Measurements from ENCODE around the gene PDLIM5.

Gene PDLIM5

DNA sequence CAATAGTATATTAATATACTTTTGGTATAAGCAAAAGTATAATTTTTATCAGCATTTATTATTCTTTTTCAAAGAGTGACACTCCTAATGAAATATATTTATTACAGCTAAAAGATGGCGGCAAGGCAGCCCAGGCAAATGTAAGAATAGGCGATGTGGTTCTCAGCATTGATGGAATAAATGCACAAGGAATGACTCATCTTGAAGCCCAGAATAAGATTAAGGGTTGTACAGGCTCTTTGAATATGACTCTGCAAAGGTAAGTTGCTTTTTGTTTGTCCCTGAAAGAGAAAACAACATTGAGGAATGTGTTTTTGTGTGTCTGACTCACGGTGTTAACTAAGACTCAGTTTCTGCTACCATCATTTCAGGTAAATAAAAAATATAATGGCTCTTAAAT lies 71.9 kb downstream of the PDLIM5 start:
- in situ Hi-C loops (cut with MboI; ENCODE audit: low sequenced_read_pairs), result no loop called here

DNA sequence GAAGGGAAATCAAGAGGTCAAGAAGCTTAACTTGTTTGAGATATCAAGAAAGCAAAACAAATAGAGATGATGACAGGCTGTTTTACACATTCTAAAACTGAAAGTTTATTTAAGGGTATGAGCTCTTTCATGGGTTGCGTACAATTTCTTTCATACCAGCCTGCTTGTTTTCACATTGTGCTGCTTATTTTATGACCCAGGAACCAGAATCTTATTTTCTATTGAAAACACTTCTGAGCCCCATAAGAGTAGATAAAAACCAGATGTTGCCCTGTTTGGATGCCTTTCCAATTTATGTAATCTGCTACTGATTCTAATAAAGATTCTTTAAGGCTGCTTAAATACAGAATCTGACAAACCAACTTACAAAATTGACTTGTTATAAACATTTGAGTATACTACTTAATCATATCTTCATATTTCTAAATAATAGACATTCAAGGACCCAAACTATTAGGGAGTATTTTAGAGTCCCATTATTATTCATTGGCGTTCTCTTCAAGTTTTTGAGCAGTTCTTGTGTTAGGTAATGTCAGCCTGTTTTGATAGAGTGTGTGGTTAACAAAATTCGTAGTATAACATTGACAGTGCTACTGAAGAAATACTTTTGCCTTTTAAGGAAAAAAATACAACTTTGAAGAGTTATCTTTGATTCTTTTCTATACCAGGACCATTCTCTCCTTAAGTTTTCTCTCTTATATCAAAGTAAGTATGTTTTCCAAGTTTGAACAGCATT lies 74.4 kb downstream of the PDLIM5 start:
- in situ Hi-C loops (cut with MboI; ENCODE audit: low sequenced_read_pairs), result no loop called here

DNA sequence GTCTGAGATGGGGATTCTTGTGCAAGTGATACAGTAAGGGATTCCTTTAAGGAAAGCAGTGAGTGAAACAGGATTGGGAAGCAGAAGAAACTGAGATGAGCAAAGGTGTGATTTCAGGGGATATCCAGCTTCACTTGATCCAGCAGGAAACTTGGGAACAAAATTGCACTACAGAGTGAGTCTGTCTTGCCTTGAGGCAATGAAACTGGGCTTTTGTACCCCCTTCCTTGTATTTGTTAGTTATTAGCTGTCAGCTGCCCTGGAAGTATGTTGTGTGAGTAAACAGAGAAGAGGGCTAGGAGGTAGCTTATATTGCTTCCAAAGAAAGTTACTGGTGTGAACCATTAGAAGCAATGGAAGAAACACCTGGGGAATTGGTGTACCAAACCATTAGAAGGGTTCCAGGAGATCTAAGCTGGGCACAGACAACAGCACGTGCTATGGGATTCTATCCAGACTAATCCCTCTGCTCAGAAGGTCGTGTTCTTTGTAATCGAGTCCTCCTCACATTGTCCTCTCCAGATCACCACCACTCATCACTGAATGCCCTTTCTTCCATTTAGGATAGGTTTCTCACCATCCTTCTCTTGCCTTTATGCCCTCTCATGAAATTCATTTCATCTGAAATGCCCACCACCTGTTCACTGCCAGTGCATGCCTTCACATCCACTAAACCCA lies 76.0 kb downstream of the PDLIM5 start:
- in situ Hi-C loops (cut with MboI; ENCODE audit: low sequenced_read_pairs), result no loop called here

DNA sequence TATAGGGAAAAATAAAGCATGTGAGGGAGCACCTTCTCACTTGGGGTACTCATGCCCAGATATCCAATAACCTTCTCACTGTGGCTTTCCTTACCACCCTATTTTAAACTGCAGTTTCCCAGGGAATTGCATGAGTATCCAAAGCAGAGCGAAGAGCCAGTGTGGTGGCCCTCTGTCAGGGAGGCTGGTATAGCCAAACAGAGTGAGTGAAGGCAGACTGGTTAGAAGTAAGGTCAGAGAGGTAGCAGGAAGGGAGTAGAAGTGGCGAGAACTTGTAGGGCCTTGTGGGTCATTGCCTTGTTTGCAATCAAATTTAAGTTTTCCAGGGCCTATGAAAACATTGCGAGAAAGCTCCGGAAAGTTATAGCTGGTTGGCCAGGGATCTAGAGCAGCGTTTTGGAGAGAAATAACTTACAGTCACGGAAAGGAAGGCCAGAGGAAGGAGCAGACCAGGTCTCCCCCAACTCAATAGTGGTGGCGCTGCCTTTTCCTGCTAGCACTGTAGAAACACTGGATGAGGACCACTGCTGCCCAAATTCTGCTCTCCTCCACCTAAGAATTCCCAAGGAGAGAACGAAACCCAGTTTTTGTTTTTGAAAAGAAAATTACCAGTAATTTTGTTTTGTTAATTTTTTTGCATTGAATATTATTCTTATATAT lies 77.2 kb downstream of the PDLIM5 start:
- in situ Hi-C loops (cut with MboI; ENCODE audit: low sequenced_read_pairs), result no loop called here

DNA sequence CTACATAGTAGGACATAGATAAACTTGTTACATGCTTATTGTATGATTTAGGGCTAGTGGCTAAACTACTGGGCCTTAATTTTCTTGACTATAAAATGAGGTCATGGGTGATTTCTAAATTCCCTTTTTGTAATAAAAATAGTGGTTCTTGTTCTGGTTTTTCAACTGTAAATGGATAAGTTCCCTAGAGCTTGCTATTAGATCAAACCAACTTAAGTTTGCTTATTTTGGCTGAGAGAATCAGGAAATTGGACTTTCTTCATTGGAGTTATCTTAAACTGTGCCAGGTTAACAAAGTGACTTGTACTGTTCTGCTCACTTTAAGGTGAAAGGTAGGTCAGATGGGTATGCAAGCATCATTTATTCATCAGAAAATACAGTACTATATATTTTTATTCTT lies 78.3 kb downstream of the PDLIM5 start:
- in situ Hi-C loops (cut with MboI; ENCODE audit: low sequenced_read_pairs), result no loop called here

DNA sequence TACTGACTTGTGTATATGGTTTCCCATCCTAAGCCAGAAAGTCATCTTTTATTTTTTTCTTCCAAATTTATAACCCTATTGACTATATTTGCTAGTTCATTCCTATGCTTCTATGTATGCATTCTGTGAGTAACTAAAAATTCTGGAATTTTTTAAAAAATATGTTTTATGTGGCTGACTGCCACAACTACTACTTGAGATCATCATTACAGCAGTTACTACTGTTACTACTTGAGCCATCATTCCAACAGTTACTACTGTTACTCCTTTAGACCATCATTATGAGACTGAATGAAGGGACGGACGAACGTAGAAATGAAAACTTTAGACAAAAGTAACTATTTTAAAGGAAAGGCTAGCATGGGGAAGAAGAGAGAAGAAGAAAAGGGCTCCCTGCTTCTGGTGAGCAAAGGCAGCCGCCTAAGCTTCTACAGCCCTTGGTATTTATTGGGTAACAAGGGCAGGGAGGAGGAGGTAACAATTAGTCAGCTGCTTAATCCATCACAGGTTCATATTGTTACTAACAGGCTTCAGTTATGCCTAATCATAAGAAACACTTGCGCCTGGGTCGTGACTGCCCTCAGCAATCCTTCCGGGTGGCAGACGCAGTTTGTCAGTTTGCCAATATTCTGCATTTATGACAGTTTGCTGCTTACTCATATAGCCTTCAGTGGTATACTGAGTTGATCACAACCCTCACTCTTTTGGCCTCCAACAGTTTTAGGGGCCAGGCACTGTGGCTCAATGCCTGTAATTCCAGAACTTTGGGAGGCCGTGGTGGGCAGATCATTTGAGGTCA lies 80.4 kb downstream of the PDLIM5 start:
- in situ Hi-C loops (cut with MboI; ENCODE audit: low sequenced_read_pairs), result no loop called here

DNA sequence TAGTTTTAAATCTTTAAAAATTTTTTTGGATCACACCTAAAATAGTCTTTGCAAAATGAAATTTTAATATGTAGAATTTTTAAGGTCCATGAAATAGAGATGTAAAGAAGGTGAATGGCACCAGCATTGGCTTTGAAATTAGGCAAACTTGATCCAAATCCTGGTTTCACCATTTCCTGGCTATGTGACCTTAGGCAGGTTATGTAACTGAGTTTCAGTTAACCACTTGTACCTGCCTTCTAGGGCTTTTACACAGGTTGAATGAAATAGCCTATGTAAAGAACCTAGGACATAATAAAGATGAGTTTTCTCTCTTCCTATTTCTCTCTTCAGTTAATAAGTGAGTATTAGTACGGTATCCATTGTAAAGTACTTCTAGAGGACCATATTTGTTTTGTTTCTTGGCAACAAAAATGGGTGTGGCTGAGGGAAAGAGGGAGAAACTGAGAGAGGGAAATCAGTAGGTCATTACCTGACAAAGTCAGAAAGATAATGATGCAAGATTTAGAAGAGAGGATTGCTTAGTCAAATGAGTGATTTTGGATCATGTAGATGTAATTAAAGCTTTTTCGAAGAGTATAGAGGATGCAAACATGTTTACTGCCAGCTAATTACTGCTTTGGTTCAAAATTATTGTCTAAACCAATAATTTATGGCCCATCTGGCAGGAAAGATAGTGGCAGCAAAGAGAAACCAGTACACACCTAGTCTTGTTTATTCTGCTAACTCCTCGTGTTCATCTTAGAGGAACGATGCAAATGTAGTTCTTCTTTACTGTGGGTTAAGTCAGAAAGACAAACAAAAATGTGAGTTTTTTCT lies 81.9 kb downstream of the PDLIM5 start:
- in situ Hi-C loops (cut with MboI; ENCODE audit: low sequenced_read_pairs), result no loop called here

DNA sequence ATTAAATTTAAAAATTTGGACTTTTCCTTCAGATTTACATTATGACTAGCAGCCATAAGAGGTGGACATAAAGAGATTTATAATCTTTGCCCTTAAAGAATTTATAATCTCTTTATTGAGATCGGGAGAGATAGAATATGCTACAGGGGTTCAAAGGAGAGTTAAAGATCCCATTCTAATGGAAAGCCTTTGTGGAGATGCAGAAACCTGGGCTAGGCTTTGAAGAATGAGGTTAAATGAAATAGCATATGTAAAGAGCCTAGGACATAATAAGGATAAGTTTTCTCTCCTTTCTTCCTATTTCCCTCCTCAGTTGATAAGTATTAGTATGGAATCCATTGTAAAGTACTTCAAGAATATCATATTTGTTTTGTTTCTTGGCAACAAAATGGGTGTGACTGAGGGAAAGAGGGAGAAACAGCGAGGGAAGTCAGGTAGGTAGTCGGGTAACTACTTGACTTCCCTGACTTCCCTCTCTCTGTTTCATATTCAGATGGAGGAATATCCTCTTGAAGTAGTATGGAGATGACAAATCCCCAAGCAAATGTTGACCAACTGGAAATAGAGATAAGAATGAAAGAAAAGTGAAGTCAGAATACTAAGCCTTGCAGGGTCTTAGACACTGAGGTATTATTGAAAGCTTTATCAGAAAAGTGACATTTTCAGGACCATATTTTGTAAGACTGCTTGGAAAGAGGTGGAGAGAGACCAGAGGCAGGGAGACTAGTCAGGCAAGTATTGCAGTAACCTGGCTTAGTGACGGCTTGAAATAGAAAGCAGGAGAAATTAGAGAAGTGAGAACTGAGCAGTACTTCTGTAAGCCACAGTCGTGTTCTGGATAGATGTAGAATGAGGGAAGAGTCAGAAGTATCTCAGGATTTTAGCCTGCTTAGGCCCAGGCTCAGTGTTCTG lies 82.9 kb downstream of the PDLIM5 start:
- in situ Hi-C loops (cut with MboI; ENCODE audit: low sequenced_read_pairs), result no loop called here

DNA sequence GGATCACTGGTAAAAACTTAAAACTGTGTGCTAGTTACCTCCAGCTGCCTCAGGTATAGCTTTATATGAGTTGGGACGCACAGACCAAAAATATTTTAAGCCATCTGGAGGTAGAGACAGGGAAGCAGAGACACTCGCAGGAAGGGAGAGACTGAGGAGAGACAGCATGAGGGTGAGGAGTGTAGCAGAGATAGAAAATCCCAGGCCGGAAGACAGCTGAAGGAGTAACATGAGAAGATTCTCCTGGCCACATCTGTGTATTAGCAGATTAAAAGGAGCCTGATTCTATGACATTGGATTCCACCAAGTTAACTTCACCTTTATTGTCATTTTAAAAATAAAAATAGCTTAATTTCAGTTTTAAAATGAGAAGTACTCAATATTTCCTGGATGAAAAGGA lies 84.3 kb downstream of the PDLIM5 start:
- in situ Hi-C loops (cut with MboI; ENCODE audit: low sequenced_read_pairs), result no loop called here

DNA sequence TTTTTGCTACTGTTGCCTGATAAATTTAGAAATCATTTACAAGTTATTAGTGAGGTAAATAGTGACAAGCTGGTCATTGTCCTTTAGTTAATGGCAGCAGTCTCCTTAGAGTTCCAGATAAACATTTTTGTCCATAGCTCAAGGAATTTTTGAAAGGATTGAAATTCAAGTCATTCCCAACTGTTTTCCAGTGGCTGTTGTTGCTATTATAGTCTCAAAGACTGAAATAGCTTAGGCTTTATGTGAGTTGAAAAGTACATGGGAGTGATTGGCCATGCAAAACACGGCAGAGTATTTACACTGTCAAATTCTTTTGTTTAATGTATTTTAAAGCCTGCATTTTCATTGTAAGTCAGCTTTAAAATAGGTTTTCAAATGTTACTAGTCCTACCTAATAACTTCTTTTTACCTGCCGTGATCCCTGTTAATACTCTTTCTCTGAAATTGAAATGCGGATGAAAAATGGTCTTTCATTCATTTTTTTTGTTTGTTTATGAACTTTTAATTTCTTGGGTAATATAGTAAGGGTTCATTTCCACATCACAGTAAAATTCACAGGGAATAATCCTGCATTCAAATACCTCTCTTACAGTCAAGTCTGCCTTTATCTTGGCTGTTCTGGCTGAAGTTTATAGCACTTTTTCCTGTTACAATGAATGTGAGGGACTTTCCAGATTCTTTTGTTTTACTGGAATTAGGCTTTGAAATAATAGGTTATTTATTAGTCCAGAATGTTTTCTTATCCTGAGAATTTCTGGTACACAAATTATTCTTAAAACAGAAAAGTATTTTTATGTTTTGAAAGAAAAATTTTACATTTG lies 85.1 kb downstream of the PDLIM5 start:
- in situ Hi-C loops (cut with MboI; ENCODE audit: low sequenced_read_pairs), result no loop called here

DNA sequence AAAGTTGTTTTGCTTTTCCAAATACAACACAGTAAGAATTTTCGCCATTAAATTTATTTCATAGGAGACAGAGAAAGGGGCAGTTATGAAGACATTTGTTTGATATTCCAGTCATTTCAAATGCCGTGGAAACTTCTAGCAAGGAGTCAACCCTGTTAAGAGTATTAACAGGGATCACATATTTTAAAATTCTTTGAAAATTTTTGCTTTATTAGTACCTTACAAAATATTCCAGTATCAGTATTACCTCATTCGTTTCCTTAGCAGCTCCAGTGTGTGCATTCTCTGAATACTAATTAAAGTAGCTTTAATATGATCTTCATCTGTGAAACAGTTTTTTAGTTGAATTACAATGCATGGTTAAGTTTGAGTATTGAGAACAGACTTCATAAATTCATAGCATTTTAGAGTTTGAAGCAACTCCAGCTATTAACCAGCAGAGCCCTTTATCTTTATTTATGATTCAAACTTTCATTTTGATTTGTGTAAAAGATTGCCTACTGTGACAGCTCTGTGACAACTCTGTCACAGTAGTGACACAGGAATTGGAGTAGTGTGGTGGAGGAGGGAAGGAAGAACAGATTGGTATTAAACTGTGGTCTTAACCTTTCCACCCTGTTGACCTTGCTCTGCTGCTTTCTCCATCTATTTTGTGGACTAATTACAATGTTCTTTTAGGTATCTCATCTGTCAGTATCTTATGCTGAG lies 86.3 kb downstream of the PDLIM5 start:
- in situ Hi-C loops (cut with MboI; ENCODE audit: low sequenced_read_pairs), result no loop called here

DNA sequence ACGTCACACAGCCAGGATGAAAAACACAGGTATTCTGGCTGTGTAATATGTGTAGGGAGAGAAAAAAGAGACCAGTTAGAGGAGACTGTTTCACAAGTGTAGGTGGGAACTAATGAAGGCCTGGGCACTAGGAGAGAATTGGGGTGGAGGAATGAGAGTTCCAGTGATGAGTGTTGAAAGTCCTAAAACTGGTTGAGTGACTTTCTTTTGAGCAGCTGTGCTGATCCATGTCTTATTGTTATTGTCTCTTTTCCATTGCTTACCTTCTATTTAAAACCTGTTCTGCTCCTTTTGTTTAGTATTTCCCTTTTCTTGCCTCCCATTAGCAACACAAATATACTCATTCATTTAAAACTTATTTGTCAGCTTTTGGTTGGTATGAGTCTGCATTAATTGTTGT lies 88.7 kb downstream of the PDLIM5 start:
- in situ Hi-C loops (cut with MboI; ENCODE audit: low sequenced_read_pairs), result no loop called here

DNA sequence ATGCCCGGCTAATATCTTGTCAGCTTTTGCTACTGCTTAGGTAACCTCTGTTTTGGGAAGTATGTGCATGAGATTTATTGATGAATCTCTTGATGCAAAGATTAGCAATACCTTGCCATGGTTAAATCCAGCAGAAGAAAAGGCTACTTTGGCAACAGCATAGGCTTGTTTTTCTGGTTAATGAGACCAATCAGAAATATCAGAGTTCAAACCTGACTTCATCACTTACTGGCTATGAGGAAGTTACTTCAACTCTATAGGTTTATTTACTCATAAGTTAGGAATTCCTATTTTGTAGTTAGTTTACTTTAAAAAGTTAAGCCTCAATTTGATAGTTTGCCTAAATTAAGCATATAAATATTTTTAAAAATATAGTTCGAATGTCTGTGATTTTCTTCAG lies 93.1 kb downstream of the PDLIM5 start:
- in situ Hi-C loops (cut with MboI; ENCODE audit: low sequenced_read_pairs), result no loop called here

DNA sequence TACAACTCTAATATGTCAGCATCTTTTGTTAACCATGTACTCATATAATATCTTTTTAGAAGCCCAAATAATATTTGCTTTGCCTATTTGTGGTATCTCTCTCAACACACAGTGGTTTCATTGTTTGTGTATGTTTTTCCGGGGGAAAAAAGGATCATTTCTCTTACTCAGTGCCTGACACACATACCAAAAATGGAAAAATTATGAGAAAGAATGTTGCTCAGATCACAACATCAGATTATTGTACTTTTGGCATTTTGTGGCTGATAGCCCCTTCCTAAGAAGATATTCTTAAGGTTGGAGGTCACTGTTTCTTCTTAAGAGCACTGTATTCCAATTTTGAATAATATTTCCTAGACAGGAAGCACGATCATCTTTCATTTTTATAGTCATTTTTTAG lies 93.6 kb downstream of the PDLIM5 start:
- in situ Hi-C loops (cut with MboI; ENCODE audit: low sequenced_read_pairs), result no loop called here

DNA sequence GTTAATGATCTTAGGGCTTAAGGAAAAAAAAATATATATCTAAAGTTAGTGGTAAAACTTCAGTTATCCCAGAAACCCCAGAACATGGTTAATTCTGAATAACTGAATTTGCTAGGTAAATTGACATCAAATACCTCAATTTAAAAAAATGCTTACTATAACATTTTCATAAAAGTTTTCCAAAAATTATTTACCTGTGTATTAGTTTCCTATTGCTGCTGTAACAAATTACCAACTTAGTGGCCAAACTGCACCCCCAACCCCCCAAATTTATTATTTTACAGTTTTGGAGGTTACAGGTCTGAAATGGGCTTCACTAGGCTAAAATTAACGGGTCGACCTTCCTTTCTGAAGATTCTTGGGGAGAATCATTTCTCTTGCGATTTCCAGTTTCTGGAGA lies 95.2 kb downstream of the PDLIM5 start:
- in situ Hi-C loops (cut with MboI; ENCODE audit: low sequenced_read_pairs), result no loop called here

DNA sequence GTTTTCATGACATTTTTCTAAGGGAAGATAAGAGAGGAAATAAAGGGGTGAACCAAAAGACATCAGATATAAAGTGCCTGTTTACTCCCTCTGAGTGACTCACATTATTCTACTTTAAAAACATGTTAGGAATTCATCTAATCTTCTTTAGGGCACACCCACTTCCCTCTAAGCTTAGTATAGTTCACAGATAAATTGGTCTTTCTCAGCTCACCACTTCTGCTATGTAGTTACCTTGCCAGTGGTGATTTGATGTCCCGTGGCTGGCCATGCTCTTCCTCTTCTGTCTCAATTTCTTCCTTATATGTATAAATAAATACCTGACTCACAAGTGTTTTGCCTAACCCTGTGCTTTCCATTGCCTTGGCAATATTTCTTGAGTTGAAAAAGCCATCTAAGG lies 96.8 kb downstream of the PDLIM5 start:
- in situ Hi-C loops (cut with MboI; ENCODE audit: low sequenced_read_pairs), result no loop called here

DNA sequence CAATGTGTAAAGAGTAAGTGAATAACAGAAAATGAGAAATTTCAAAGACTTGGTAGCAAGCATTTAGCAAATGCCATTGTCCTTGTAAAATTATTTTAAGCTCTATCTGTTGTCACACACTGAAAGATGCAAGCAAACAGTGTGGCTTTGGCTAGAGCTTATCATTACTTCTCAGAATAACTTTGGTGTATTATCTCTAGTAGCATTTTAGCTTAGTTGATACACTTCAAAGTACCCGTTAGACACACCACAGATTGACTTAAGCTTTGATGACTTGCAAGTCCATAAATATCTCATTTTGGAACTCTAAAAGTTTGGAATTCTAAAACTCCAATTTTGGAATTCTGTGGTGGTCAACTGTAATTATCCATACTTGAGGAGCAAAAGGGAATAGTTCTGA lies 98.6 kb downstream of the PDLIM5 start:
- in situ Hi-C loops (cut with MboI; ENCODE audit: low sequenced_read_pairs), result no loop called here

DNA sequence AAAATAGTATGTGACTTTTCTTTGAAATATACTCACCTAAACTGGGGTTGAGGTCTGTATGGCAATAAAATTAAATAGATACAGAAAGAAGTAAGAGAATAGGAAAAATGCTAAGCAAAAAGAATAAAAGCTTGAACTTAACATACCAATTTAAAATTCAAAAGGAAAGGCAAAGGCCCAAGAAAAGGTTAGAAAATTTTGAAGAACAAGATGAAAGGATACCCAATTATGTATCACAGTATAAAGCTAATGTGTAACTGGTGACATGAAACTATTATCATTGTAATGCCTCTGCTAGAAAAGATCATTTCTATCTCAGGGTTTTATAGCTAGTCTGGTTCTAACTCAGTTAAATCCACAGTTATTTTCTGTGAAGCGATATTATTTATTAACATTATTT lies 99.1 kb downstream of the PDLIM5 start:
- in situ Hi-C loops (cut with MboI; ENCODE audit: low sequenced_read_pairs), result no loop called here
